ENCODE results near the gene NUP210L.

NUP210L gene

DNA sequence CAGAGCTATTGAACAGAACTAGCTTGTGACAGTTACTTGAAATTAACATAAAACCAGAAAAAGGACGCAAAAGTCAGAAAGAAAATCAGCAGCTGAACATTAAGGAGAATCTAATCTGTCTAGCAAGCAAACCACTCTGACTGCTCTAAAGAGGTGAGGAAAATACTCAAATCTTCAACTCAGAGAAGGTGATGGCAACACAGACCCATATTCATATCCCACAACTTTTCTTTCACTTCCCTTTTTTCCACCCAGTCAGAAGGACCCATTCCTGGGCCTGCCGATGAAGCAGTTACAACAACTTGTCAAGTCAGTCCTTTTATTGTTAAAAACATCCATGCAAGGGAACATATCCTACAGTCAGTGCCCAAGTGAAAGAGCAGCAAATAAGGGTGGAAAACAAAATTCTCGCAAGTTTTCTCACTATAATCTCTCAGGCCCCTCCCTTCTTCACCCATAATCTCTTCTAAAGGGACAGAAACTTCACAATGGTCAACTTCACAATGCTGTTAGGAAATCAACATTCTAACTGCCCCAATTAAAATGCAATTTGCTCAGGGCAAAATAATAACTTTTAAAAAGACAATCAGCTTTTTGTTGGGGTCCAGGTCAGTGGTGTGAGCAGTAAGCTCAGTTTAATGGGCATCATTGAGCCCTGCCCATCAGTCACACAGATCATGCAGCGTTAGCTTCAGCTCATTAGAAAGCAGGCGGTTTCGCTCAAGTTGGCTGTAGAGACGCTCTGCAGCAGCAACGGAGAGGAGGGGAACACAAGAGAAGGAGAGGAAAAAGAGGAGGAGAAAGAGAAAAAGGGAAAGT is 3.6 kb upstream of the NUP210L start:
- no peaks in the 10 kb centered on the region for H3K27me3 ChIP-seq (ENCODE audit: insufficient read depth, poor library complexity, severe bottlenecking)
- peak overlapping the region; percentile 76 for H3K27ac ChIP-seq (replicated peaks)
- TF ChIP-seq, protein P1, sequence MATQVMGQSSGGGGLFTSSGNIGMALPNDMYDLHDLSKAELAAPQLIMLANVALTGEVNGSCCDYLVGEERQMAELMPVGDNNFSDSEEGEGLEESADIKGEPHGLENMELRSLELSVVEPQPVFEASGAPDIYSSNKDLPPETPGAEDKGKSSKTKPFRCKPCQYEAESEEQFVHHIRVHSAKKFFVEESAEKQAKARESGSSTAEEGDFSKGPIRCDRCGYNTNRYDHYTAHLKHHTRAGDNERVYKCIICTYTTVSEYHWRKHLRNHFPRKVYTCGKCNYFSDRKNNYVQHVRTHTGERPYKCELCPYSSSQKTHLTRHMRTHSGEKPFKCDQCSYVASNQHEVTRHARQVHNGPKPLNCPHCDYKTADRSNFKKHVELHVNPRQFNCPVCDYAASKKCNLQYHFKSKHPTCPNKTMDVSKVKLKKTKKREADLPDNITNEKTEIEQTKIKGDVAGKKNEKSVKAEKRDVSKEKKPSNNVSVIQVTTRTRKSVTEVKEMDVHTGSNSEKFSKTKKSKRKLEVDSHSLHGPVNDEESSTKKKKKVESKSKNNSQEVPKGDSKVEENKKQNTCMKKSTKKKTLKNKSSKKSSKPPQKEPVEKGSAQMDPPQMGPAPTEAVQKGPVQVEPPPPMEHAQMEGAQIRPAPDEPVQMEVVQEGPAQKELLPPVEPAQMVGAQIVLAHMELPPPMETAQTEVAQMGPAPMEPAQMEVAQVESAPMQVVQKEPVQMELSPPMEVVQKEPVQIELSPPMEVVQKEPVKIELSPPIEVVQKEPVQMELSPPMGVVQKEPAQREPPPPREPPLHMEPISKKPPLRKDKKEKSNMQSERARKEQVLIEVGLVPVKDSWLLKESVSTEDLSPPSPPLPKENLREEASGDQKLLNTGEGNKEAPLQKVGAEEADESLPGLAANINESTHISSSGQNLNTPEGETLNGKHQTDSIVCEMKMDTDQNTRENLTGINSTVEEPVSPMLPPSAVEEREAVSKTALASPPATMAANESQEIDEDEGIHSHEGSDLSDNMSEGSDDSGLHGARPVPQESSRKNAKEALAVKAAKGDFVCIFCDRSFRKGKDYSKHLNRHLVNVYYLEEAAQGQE (IDR thresholded peaks at IDR 0.05; ENCODE audit: insufficient replicate concordance, low read depth), result no peak
- TF ChIP-seq SPI1 (IDR thresholded peaks at IDR 0.05; ENCODE audit: borderline replicate concordance, low read depth), result peak; percentile 97
- peak in 1 of 2 experiments; percentile 68 for DNase-seq (ENCODE audit: low read depth in 1 of 2, low spot score in 1 of 2)
- 0 out of 2 replicates have a peak overlapping the region, but pooled peaks have one; percentile 3 for H3K4me3 ChIP-seq (replicated peaks; ENCODE audit: insufficient read depth, low read length)

DNA sequence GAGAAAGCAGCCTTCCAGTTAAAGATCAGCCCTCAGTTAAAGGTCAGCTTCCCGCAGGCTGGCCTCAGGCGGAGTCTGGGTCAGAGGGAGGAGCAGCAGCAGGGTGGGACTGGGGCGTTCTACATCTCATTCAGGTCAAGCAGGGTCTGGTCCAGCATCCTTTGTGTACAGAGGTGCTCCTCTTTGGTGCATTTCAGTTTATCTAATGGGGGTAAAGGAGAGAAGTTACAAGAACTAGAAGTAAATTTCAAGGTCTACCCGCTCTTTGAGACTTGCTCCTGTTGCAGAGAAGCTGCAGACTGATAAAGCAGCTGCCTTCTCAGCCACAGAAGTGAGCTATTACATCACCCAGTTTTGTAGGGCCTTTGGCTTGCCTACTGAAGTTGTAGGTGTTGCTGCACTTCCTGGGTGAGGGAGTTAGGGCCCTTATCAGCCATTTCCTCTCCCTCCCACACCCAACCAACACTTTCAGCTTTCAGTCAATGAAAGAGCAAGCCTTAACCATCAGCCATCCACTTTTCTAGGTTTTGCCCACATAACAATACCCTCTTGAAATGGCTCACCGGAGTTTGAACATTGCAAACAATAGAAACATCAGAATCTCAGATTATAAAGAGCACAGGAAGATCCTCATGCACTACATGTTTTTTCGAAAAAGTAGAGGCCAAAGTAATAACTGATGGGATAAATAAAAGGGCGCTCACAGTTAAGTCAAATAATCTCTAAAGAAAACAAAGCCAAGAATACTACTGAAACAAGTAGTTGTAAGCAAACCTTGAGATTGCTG is 2.8 kb upstream of the NUP210L start:
- H3K27ac ChIP-seq (replicated peaks), result peak overlapping the region; percentile 76
- no peaks in the 10 kb centered on the region for H3K27me3 ChIP-seq (ENCODE audit: insufficient read depth, poor library complexity, severe bottlenecking)
- H3K4me3 ChIP-seq (replicated peaks; ENCODE audit: insufficient read depth, low read length), result 0 out of 2 replicates have a peak overlapping the region, but pooled peaks have one; percentile 3
- DNase-seq (ENCODE audit: low read depth in 1 of 2, low spot score in 1 of 2), result peak; percentile 74 to 97
- peak; percentile 71; the same call in 1 of the 2 replicates for TF ChIP-seq SPI1 (IDR thresholded peaks at IDR 0.05; ENCODE audit: borderline replicate concordance, low read depth)
- TF ChIP-seq POLR2AphosphoS5 (IDR thresholded peaks at IDR 0.05; ENCODE audit: low read depth), result peak; percentile 89
- TF ChIP-seq, protein P1 (IDR thresholded peaks at IDR 0.05; ENCODE audit: insufficient replicate concordance, low read depth), result no peak
- TF ChIP-seq, protein P2, sequence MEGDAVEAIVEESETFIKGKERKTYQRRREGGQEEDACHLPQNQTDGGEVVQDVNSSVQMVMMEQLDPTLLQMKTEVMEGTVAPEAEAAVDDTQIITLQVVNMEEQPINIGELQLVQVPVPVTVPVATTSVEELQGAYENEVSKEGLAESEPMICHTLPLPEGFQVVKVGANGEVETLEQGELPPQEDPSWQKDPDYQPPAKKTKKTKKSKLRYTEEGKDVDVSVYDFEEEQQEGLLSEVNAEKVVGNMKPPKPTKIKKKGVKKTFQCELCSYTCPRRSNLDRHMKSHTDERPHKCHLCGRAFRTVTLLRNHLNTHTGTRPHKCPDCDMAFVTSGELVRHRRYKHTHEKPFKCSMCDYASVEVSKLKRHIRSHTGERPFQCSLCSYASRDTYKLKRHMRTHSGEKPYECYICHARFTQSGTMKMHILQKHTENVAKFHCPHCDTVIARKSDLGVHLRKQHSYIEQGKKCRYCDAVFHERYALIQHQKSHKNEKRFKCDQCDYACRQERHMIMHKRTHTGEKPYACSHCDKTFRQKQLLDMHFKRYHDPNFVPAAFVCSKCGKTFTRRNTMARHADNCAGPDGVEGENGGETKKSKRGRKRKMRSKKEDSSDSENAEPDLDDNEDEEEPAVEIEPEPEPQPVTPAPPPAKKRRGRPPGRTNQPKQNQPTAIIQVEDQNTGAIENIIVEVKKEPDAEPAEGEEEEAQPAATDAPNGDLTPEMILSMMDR (IDR thresholded peaks at IDR 0.05; ENCODE audit: insufficient read depth, low read length), result no peak

DNA sequence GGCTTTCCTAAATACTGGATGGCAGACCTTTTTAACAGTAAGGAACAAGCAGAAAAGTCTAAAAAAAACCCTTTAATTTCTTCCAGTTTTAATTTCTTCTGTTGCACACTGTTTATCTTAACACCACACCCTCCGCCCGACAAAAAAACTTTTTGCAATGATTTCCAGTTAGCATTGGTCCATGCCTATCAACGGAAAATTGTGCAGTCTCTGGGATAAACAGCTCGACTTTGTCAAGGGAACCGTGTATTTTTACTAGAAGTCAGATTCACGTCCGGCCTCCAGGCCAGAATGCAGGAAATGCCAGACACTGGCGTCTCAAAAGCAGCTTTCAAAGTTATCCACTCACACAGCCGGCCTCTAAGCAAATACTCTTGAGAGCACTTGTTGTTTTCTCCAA is 378 bp upstream of the NUP210L start:
- Histone ChIP-seq H3K27ac (replicated peaks) (no peak overlapping the region; the same call in 1 of the 2 replicates), H3K4me3 (replicated peaks; ENCODE audit: insufficient read depth, low read length) (no peak overlapping the region), H3K27me3 (ENCODE audit: insufficient read depth, poor library complexity, severe bottlenecking) (no peaks in the 10 kb centered on the region)
- no peak for DNase-seq (ENCODE audit: low read depth in 1 of 2, low spot score in 1 of 2)
- TF ChIP-seq GABPA (IDR thresholded peaks at IDR 0.05; ENCODE audit: low read depth), result no peak

DNA sequence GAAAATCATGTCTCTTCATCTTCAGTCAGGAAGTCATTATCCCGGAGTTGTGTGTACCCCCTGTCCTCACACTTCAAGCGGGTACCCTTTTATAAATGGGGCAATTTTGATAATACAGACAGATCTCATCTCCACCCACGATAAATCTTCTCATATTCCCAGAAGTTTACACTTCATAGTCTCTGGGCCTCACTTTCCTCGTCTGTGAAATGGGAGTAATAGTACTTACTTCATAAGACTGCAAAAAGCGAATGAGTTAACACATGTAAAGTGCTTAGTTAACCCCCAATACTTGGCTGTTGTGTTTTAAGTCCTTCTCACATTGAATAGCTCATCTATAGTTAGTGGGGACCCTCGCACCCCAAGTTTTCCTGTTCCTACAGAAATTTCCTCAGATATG is 820 bp downstream of the NUP210L start:
- DNase-seq (ENCODE audit: low read depth in 1 of 2, low spot score in 1 of 2), result no peak
- no peak overlapping the region for H3K4me3 ChIP-seq (replicated peaks; ENCODE audit: insufficient read depth, low read length)
- H3K27me3 ChIP-seq (ENCODE audit: insufficient read depth, poor library complexity, severe bottlenecking), result no peaks in the 10 kb centered on the region
- H3K27ac ChIP-seq (replicated peaks), result no peak overlapping the region
- TF ChIP-seq, protein P2 (IDR thresholded peaks at IDR 0.05; ENCODE audit: insufficient read depth, low read length), result no peak
